Suprapubic skin (tissue), 4 donors: ENCODE measurements around the gene OGG1.

ENCODE experiments used
- EP300 ChIP-seq: sonication (generic); formaldehyde crosslinking; IDR thresholded peaks from one replicate; pipeline ENCODE4 v1.6.1; 2017; ENCODE audit warnings: antibody characterized with exemption
- POLR2A ChIP-seq, 2 donors: fragments of 450-650 bp; IDR thresholded peaks; one replicate each; pipeline ENCODE4 v1.6.1; 2017; ENCODE audit warnings: antibody characterized with exemption in 2 of 2, mild to moderate bottlenecking in 2 of 2, moderate library complexity in 2 of 2
- POLR2AphosphoS5 ChIP-seq, 3 donors: sonication (generic); formaldehyde crosslinking; IDR thresholded peaks; one replicate each; pipeline ENCODE4 v1.6.1; 2017; ENCODE audit warnings: antibody characterized with exemption in 3 of 3
- TF ChIP-seq, protein P1 (sequence below), 2 donors: fragments of 200-600 bp in 1 of 2; fragments of 450-650 bp in 1 of 2; sonication (generic) in 1 of 2; IDR thresholded peaks; one replicate each; pipeline ENCODE4 v1.5.1; 2016 to 2019; ENCODE audit warnings: antibody characterized with exemption in 2 of 2, mild to moderate bottlenecking in 1 of 2, moderate library complexity in 1 of 2

DNA sequence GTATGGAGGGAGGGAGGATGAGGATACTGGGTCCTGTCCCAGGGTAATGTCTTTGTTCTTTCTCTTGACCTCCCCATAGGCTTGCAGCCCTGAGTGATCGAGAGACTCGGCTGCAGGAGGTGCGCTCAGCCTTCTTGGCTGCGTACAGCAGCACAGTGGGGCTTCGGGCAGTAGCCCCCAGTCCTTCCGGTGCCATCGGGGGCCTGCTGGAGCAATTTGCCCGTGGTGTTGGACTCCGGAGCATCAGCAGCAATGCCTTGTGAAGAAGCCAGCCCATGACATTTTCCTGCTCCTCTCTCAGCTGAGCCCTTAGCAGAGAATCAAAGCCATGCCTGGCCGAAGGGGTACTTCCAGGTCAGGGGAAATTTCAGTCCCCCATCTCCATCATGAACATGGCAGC, 48.0 kb upstream of the OGG1 start:
- TF ChIP-seq POLR2A (IDR thresholded peaks at IDR 0.05) (no peak), EP300 (no peak), POLR2AphosphoS5 (IDR thresholded peaks at IDR 0.05) (no peak)
- TF ChIP-seq, protein P1, sequence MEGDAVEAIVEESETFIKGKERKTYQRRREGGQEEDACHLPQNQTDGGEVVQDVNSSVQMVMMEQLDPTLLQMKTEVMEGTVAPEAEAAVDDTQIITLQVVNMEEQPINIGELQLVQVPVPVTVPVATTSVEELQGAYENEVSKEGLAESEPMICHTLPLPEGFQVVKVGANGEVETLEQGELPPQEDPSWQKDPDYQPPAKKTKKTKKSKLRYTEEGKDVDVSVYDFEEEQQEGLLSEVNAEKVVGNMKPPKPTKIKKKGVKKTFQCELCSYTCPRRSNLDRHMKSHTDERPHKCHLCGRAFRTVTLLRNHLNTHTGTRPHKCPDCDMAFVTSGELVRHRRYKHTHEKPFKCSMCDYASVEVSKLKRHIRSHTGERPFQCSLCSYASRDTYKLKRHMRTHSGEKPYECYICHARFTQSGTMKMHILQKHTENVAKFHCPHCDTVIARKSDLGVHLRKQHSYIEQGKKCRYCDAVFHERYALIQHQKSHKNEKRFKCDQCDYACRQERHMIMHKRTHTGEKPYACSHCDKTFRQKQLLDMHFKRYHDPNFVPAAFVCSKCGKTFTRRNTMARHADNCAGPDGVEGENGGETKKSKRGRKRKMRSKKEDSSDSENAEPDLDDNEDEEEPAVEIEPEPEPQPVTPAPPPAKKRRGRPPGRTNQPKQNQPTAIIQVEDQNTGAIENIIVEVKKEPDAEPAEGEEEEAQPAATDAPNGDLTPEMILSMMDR (IDR thresholded peaks at IDR 0.05) = no peak
